ENCODE measurements around the gene IQCH.

The IQCH gene

DNA sequence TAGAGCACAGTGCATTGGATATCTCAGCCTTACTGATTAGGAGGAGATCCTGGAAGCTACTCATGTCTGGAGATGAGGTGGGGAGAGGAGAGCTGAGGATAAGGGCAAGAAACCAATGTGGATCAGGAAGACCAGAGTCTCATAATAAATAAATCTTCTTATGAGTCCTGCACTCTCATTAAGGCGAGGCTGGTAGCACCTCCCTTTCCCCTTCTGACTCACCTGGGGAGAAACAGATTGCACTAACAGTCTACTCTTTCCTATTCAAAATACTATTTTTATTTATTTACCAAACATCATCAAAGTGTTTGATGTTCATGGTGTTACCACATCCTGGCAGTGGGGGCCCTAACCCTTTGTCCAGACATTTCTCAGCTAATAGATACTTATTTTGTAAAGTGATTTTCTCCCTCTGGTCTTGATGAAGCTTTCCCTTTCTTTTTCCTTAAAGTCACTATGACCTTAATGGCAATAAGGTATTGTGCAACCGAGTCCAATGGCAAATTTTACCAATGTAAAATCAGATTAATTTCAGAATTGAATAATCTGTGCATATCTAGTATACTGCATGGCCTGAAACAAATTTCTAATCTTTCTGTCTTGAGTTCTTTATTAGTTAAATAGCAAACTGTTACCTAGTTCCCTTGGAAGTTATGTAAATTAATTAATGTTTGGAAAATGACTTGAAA lies 81.1 kb downstream of the IQCH start:
- TF ChIP-seq, protein P1, sequence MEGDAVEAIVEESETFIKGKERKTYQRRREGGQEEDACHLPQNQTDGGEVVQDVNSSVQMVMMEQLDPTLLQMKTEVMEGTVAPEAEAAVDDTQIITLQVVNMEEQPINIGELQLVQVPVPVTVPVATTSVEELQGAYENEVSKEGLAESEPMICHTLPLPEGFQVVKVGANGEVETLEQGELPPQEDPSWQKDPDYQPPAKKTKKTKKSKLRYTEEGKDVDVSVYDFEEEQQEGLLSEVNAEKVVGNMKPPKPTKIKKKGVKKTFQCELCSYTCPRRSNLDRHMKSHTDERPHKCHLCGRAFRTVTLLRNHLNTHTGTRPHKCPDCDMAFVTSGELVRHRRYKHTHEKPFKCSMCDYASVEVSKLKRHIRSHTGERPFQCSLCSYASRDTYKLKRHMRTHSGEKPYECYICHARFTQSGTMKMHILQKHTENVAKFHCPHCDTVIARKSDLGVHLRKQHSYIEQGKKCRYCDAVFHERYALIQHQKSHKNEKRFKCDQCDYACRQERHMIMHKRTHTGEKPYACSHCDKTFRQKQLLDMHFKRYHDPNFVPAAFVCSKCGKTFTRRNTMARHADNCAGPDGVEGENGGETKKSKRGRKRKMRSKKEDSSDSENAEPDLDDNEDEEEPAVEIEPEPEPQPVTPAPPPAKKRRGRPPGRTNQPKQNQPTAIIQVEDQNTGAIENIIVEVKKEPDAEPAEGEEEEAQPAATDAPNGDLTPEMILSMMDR (IDR thresholded peaks at IDR 0.05; ENCODE audit: insufficient read depth, low read length, missing control alignments) = no peak
- H3K4me3 ChIP-seq (ENCODE audit: low read depth, low read length) = no peak overlapping the region
- DNase-seq (ENCODE audit: low read depth, low spot score) = no peak
- ChIA-PET CTCF (no interaction called here), POLR2A (no interaction called here)

DNA sequence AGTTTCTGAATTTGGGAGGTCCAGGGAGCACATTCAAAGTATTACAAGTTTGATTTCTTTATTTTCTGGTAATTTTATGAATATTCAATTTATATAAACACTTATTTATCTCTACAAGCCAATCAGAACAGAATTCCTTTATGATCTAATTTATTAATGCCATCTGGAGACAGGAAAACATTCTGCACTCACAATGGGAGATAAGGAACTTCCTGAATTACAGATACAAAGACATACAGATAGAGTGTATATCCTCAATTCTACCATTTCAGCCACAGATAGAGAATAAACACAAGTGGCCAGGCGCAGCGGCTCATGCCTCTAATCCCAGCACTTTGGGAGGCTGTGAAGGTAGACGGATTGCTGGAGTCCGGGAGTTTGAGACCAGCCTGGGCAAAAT lies 86.0 kb downstream of the IQCH start:
- ChIA-PET CTCF (no interaction called here), POLR2A (no interaction called here)
- TF ChIP-seq, protein P1 (IDR thresholded peaks at IDR 0.05; ENCODE audit: insufficient read depth, low read length, missing control alignments) = no peak
- no peak overlapping the region for H3K4me3 ChIP-seq (ENCODE audit: low read depth, low read length)
- no peak for DNase-seq (ENCODE audit: low read depth, low spot score)

DNA sequence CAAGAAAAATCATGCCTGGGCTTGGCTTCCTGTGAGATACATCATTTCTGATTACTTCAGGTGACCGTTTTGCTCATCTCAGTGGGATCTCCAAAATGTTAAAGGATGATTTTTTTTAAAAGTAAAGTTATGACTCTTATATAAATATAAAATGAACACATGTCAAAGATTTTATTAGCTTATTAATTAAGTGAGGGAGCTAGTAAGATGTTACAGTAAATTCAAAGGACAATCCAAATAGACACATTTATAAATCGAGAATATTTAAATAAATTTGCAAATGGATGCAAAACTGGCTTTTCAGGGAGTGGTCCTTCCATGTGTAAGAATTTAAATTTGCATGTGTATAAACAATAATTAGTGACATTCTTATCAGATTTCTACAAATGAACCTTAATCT lies 87.0 kb downstream of the IQCH start:
- H3K4me3 ChIP-seq (ENCODE audit: low read depth, low read length) = no peak overlapping the region
- TF ChIP-seq, protein P1 (IDR thresholded peaks at IDR 0.05; ENCODE audit: insufficient read depth, low read length, missing control alignments) = no peak
- POLR2A ChIA-PET = no interaction called here
- CTCF ChIA-PET = no interaction called here
- no peak for DNase-seq (ENCODE audit: low read depth, low spot score)

DNA sequence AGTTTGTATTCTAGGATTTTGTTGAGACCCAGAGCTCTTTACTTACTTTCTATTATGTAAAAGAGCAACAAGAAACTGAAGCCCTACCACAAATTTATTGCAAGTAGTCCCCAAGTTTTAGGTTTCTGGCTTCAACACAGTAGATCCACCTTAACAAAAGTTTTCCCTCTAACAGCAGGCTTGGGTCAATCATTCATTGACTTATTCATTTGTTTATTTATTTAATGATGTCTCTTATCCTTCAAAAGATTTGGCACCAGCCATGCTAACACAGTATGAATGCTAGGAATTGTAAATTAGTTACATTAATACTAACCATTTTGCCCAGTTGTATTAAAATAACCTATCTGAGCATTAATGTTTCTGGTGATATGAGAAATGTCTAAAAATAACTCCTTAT lies 88.6 kb downstream of the IQCH start:
- DNase-seq (ENCODE audit: low read depth, low spot score) = no peak
- TF ChIP-seq, protein P1 (IDR thresholded peaks at IDR 0.05; ENCODE audit: insufficient read depth, low read length, missing control alignments) = no peak
- no peak overlapping the region for H3K4me3 ChIP-seq (ENCODE audit: low read depth, low read length)
- CTCF ChIA-PET = interaction anchor here (0.7 kb wide), 1 partner anchor 91 kb away, joined by 4 read pairs; no protein-coding TSS in a partner anchor
- POLR2A ChIA-PET = no interaction called here

DNA sequence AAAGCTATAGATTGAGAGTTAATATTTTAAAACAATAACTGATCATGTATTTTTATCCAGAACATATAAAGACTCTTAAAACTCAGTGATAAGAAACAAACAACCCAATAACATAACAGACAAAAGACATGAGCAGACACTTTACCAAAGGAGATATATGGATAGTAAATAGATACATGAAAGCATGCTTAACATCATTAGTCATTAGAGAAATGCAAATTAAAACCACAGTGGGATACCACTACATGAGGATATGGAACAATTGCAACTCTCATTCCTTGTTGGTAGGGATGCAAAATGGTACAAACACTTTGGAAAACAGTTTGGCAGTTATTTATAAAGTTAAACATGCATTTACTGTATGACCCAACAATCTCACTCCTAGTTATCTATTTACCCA lies 95.0 kb downstream of the IQCH start:
- POLR2A ChIA-PET = no interaction called here
- CTCF ChIA-PET = interaction anchor here (1.7 kb wide), 1 partner anchor 20 kb away, joined by 4 read pairs; no protein-coding TSS in a partner anchor
- no peak for DNase-seq (ENCODE audit: low read depth, low spot score)
- H3K4me3 ChIP-seq (ENCODE audit: low read depth, low read length) = no peak overlapping the region
- TF ChIP-seq, protein P1 (IDR thresholded peaks at IDR 0.05; ENCODE audit: insufficient read depth, low read length, missing control alignments) = no peak

DNA sequence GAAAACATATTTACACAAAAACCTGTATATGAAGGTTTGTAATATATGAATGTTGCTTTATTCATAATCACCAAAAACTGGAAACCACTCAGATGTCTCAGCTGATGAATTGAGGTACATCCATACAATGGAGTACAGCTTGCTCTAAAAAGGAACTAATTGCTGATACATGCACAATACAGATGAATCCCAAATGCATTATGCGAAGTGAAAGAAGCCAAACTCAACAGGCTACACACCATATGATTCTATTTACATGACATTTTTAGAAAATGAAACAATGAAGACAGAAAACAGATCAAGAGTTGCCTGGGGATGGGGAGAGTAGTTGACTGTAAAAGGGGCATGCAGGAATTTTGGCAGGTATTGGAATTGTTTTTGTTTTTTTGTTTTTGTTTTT lies 95.5 kb downstream of the IQCH start:
- DNase-seq (ENCODE audit: low read depth, low spot score) = no peak
- no peak overlapping the region for H3K4me3 ChIP-seq (ENCODE audit: low read depth, low read length)
- ChIA-PET POLR2A (no interaction called here), CTCF (no interaction called here)
- TF ChIP-seq, protein P1 (IDR thresholded peaks at IDR 0.05; ENCODE audit: insufficient read depth, low read length, missing control alignments) = no peak
